HG03575 (cell line): ENCODE measurements around the gene DNLZ.
"Not testable (repeated sequence)": the region's sequence is repeated elsewhere in the genome, so short reads cannot be mapped to it uniquely, and the experiment has no call there.

Experiments
- ATAC-seq: cut with Tn5 transposase; IDR thresholded peaks from one replicate; pipeline ENCODE4 v1.9.1; 2021; ENCODE audit not compliant: unreplicated experiment, insufficient number of reproducible peaks, low FRiP score; ENCODE audit errors: extremely low read depth

DNLZ gene

GRCh38 chr9:136364942-136365774 lies 1.6 kb upstream of the DNLZ start:
- ATAC-seq = no peak

- no peak for ATAC-seq
Measured at GRCh38 chr9:136363949-136364748, 605 bp upstream of the DNLZ start.

GRCh38 chr9:136362450-136362784 lies 1.1 kb downstream of the DNLZ start:
- no peak for ATAC-seq

- no peak for ATAC-seq
Measured at GRCh38 chr9:136361754-136362449, 1.6 kb downstream of the DNLZ start.

GRCh38 chr9:136361047-136361753 lies 2.3 kb downstream of the DNLZ start:
- ATAC-seq = no peak

- no peak for ATAC-seq
Measured at GRCh38 chr9:136359774-136360718, 3.5 kb downstream of the DNLZ start.

- no peak for ATAC-seq
Measured at GRCh38 chr9:136358888-136359287, 4.7 kb downstream of the DNLZ start.

GRCh38 chr9:136358016-136358415 lies 5.5 kb downstream of the DNLZ start:
- ATAC-seq = no peak

- ATAC-seq = no peak
Measured at GRCh38 chr9:136357202-136357725, 6.3 kb downstream of the DNLZ start.

GRCh38 chr9:136355616-136356557 lies 7.7 kb downstream of the DNLZ start:
- ATAC-seq = no peak

- no peak for ATAC-seq
Measured at GRCh38 chr9:136354592-136355085, 8.9 kb downstream of the DNLZ start.

GRCh38 chr9:136353757-136354488 lies 9.6 kb downstream of the DNLZ start:
- ATAC-seq = no peak

- ATAC-seq = no peak
Measured at GRCh38 chr9:136353088-136353487, 10.5 kb downstream of the DNLZ start.

- no peak for ATAC-seq
Measured at GRCh38 chr9:136352682-136353081, 10.9 kb downstream of the DNLZ start.

GRCh38 chr9:136351868-136352267 lies 11.7 kb downstream of the DNLZ start:
- not testable (repeated sequence) for ATAC-seq

- no peak for ATAC-seq
Measured at GRCh38 chr9:136351252-136351800, 12.2 kb downstream of the DNLZ start.
